Heart left ventricle (tissue), 16 donors: ENCODE results near the gene GPR139. TPM values are rescaled to one million over a fixed set of nuclear protein-coding genes. Genes with fewer than 3 reads are reported as not detected.

ENCODE experiments used
- ATAC-seq, 4 donors: fragments of 200-7000 bp; cut with Tn5 transposase; one replicate each; pipeline ENCODE4 v1.9.1; 2020 to 2022; ENCODE audit warnings: moderate library complexity in 4 of 4, mild to moderate bottlenecking in 3 of 4, moderate number of reproducible peaks in 1 of 4
- DNase-seq, 5 donors: peaks; one replicate each; pipeline ENCODE4 v3.0.0-alpha.2; 2020
- H3K27ac ChIP-seq, 12 donors: fragments of 200-600 bp; sonication (generic) in 4 of 12; one replicate each; pipeline versions ENCODE4 v1.5.0 to v1.8.0; 2016 to 2022; ENCODE audit warnings: mild to moderate bottlenecking in 2 of 12
- H3K27me3 ChIP-seq, 9 donors: fragments of 200-600 bp; sonication (generic) in 2 of 9; one replicate each; pipeline versions ENCODE4 v1.5.1 to v1.8.0; 2016 to 2022; ENCODE audit warnings: mild to moderate bottlenecking in 3 of 9
- H3K36me3 ChIP-seq, 9 donors: fragments of 200-600 bp; sonication (generic) in 2 of 9; one replicate each; pipeline versions ENCODE4 v1.5.0 to v1.8.0; 2018 to 2022; ENCODE audit warnings: mild to moderate bottlenecking in 2 of 9
- H3K4me1 ChIP-seq, 12 donors: fragments of 200-600 bp; sonication (generic) in 4 of 12; one replicate each; pipeline versions ENCODE4 v1.5.0 to v1.8.0; 2016 to 2022; ENCODE audit warnings: mild to moderate bottlenecking in 3 of 12
- H3K4me3 ChIP-seq, 12 donors: fragments of 200-600 bp; sonication (generic) in 4 of 12; one replicate each; pipeline versions ENCODE4 v1.5.0 to v1.8.0; 2017 to 2022; ENCODE audit warnings: mild to moderate bottlenecking in 9 of 12, moderate library complexity in 4 of 12
- H3K9me3 ChIP-seq, 12 donors: fragments of 200-600 bp; sonication (generic) in 4 of 12; one replicate each; pipeline versions ENCODE4 v1.5.0 to v1.8.0; 2016 to 2022; ENCODE audit warnings: mild to moderate bottlenecking in 1 of 12
- CTCF ChIP-seq, 12 donors: fragments of 200-600 bp; sonication (generic) in 4 of 12; IDR thresholded peaks; one replicate each; pipeline versions ENCODE4 v1.5.0 to v1.8.0; 2018 to 2022; ENCODE audit warnings: antibody characterized with exemption in 12 of 12, mild to moderate bottlenecking in 5 of 12
- POLR2A ChIP-seq, 2 donors: fragments of 450-650 bp; IDR thresholded peaks; one replicate each; pipeline ENCODE4 v1.6.1; 2017; ENCODE audit warnings: antibody characterized with exemption in 2 of 2, mild to moderate bottlenecking in 2 of 2, moderate library complexity in 2 of 2
- WGBS, 4 donors: extraction: QIAGEN DNeasy Blood & Tissue Kit in 2 of 4; methylation state at CpG; one replicate each; pipeline versions ENCODE4 v1.1.5 to v1.1.7; 2013 to 2018; 5-methylcytosine and 5-hydroxymethylcytosine counted together
- intact Hi-C, 10 donors: fragments of 100-400 bp; cut with DNase I; formaldehyde crosslinking; loops; one replicate each; pipeline versions ENCODE4 v1.11.1 to v1.14.2; 2022
- polyA plus RNA-seq, 2 donors: library from polyadenylated mRNA; stranded (reverse); fragments of 200-250 nt; gene quantifications; one replicate each; pipeline ENCODE4 v1.2.3, GENCODE V29; 2013
- total RNA-seq, 9 donors: library from RNA; depleted of rRNA in 2 of 9; stranded (reverse); fragments of >200 nt in 2 of 9; fragmentation: NEBNext Ultra II Directional in 3 of 9; extraction: Animal tissue kit (Norgen Biotek cat#: 25700) in 3 of 9; gene quantifications; one replicate each; pipeline versions ENCODE4 v1.1.0 to v1.2.4, GENCODE V29; 2016 to 2023
- donor health status: ischemic (EF 13 %, LVEDD 7.1; RV severe dilation, severe dysfunction).
- donor health status: healthy with polysubstance abuse.
- donor health status: DM: no; HTN: yes; CAD: no.
- donor health status: DM: no; HTN: no; CAD: no.
- donor health status: ischemic (EF 25% LVEDD 6.9; RV normal size, moderate dysfunction).
- donor health status: ischemic (EF 25% LVEDD 5.7; RV mildly dilated, moderate dysfunction).
- donor health status: healthy.
- donor health status: DM: yes; HTN: yes; CAD: no.
- donor health status: ischemic (EF 35%, LVEDD 5.7; RV mildly dilated, moderate dysfunction).
- donor health status: nonischemic (EF 11% LVEDD 7.7; RV severe dilation, severe dysfunction).
- donor health status: DM: yes; HTN: yes; CAD: no.
- donor health status: PGD.
- donor health status: ischemic (EF 29% LVEDD 5.4; RV normal size, mild dysfunction).
- donor health status: nonischemic (EF 23%, LVEDD 6.1; RV moderate dilation, normal function).

The GPR139 gene
- total and polyA plus RNA-seq, 11 donors: not detected

- intact Hi-C loops: no loop called here
- no peak for ATAC-seq
- Histone ChIP-seq H3K27me3 (peaks cover 0 to 39% (median 7%) of the 10 kb centered on the region in 9 donors), H3K36me3 (no peaks in the 10 kb centered on the region), H3K9me3 (no peaks in the 10 kb centered on the region), H3K4me1 (no peaks in the 10 kb centered on the region), H3K27ac (no peak overlapping the region), H3K4me3 (no peak overlapping the region)
- DNase-seq: no peak
- no peak for TF ChIP-seq CTCF (IDR thresholded peaks at IDR 0.05)
- TF ChIP-seq POLR2A (IDR thresholded peaks at IDR 0.05): no peak
- 76 to 78% (median 77%) methylated on average over 4 of the region's 4 CpGs for WGBS, 4 donors
Observed at GRCh38 chr16:20079106-20079505, 5.4 kb upstream of the GPR139 start.

GRCh38 chr16:20075243-20075642 is 1.6 kb upstream of the GPR139 start:
- WGBS, 4 donors: 60 to 79% (median 62%) methylated on average over 4 of the region's 4 CpGs
- H3K9me3 ChIP-seq: no peaks in the 10 kb centered on the region
- no peak for ATAC-seq
- H3K27ac ChIP-seq: no peak overlapping the region
- H3K4me3 ChIP-seq: no peak overlapping the region
- DNase-seq: no peak
- TF ChIP-seq POLR2A (IDR thresholded peaks at IDR 0.05): no peak
- no peak for TF ChIP-seq CTCF (IDR thresholded peaks at IDR 0.05)
- intact Hi-C loops: no loop called here
- peaks cover 14 to 70% (median 37%) of the 10 kb centered on the region in 9 donors for H3K27me3 ChIP-seq
- peaks cover 0 to 8% (median 0%) of the 10 kb centered on the region in 12 donors for H3K4me1 ChIP-seq
- no peaks in the 10 kb centered on the region for H3K36me3 ChIP-seq

- Histone ChIP-seq H3K9me3 (no peaks in the 10 kb centered on the region), H3K27ac (no peak overlapping the region), H3K27me3 (peaks cover 14 to 69% (median 37%) of the 10 kb centered on the region in 9 donors), H3K36me3 (no peaks in the 10 kb centered on the region), H3K4me3 (no peak overlapping the region), H3K4me1 (peaks cover 0 to 8% (median 0%) of the 10 kb centered on the region in 12 donors)
- TF ChIP-seq CTCF (IDR thresholded peaks at IDR 0.05) (no peak), POLR2A (IDR thresholded peaks at IDR 0.05) (no peak)
- DNase-seq: no peak
- intact Hi-C loops: no loop called here
- no peak for ATAC-seq
- WGBS, 4 donors: 8 to 13% (median 10%) methylated on average over 26 to 34 of the region's 34 CpGs
Observed at GRCh38 chr16:20074099-20074991, 655 bp upstream of the GPR139 start.

- ATAC-seq: no peak
- intact Hi-C loops: no loop called here
Observed at GRCh38 chr16:20072874-20073202, 852 bp downstream of the GPR139 start.

More at GRCh38 chr16:20072874-20073202, 852 bp downstream of the GPR139 start:
- Histone ChIP-seq H3K27me3 (peaks cover 14 to 61% (median 37%) of the 10 kb centered on the region in 9 donors), H3K9me3 (peaks cover 0 to 14% (median under 1%) of the 10 kb centered on the region in 12 donors), H3K4me1 (peaks cover 0 to 8% (median 0%) of the 10 kb centered on the region in 12 donors), H3K27ac (no peak overlapping the region), H3K36me3 (no peaks in the 10 kb centered on the region), H3K4me3 (no peak overlapping the region)
- TF ChIP-seq CTCF (IDR thresholded peaks at IDR 0.05): no peak
- no peak for TF ChIP-seq POLR2A (IDR thresholded peaks at IDR 0.05)
- WGBS, 4 donors: 10 to 18% (median 14%) methylated on average over 10 to 11 of the region's 11 CpGs
- DNase-seq: no peak
